Inferior parietal cortex (tissue), 1 donor: ENCODE results near the gene MYO19.
"Not testable (repeated sequence)": the region's sequence is repeated elsewhere in the genome, so short reads cannot be mapped to it uniquely, and the experiment has no call there.

ENCODE experiments used
- DNase-seq: peaks from one replicate; pipeline ENCODE4 v3.0.0-alpha.2; 2016; ENCODE audit errors: extremely low spot score

The MYO19 gene

GRCh38 chr17:36461330-36462110 is 73.1 kb downstream of the MYO19 start:
- DNase-seq = no peak

- no peak for DNase-seq
Observed at GRCh38 chr17:36460265-36460937, 74.3 kb downstream of the MYO19 start.

- DNase-seq = no peak
Observed at GRCh38 chr17:36459601-36460000, 75.1 kb downstream of the MYO19 start.

- DNase-seq = no peak
Observed at GRCh38 chr17:36459045-36459444, 75.6 kb downstream of the MYO19 start.

- DNase-seq = not testable (repeated sequence)
Observed at GRCh38 chr17:36457701-36458100, 77.0 kb downstream of the MYO19 start.

GRCh38 chr17:36452888-36453287 is 81.8 kb downstream of the MYO19 start:
- not testable (repeated sequence) for DNase-seq

GRCh38 chr17:36449997-36450396 is 84.7 kb downstream of the MYO19 start:
- DNase-seq = not testable (repeated sequence)
